Gastroesophageal sphincter (tissue), 3 donors: ENCODE results near the gene TTC33.

Experiments
- POLR2A ChIP-seq, 2 donors: fragments of 450-650 bp; IDR thresholded peaks; one replicate each; pipeline ENCODE4 v1.6.1; 2017; ENCODE audit warnings: antibody characterized with exemption in 2 of 2, mild to moderate bottlenecking in 2 of 2, moderate library complexity in 1 of 2
- TF ChIP-seq, protein P1 (sequence below), 4 experiments: fragments of 200-600 bp in 2 of 4; fragments of 450-650 bp in 2 of 4; sonication (generic) in 1 of 4; IDR thresholded peaks; one replicate each; pipeline ENCODE4 v1.5.1; 2017 to 2019; ENCODE audit warnings: antibody characterized with exemption in 4 of 4, mild to moderate bottlenecking in 2 of 4, moderate library complexity in 2 of 4

- TF ChIP-seq, protein P1, sequence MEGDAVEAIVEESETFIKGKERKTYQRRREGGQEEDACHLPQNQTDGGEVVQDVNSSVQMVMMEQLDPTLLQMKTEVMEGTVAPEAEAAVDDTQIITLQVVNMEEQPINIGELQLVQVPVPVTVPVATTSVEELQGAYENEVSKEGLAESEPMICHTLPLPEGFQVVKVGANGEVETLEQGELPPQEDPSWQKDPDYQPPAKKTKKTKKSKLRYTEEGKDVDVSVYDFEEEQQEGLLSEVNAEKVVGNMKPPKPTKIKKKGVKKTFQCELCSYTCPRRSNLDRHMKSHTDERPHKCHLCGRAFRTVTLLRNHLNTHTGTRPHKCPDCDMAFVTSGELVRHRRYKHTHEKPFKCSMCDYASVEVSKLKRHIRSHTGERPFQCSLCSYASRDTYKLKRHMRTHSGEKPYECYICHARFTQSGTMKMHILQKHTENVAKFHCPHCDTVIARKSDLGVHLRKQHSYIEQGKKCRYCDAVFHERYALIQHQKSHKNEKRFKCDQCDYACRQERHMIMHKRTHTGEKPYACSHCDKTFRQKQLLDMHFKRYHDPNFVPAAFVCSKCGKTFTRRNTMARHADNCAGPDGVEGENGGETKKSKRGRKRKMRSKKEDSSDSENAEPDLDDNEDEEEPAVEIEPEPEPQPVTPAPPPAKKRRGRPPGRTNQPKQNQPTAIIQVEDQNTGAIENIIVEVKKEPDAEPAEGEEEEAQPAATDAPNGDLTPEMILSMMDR (IDR thresholded peaks at IDR 0.05): no peak
- TF ChIP-seq POLR2A (IDR thresholded peaks at IDR 0.05): no peak
These were observed 72.5 kb downstream of the TTC33 start for GRCh38 chr5:40683305-40683704.
